ENCODE data around the gene CEP170.
"Not testable (repeated sequence)": the region's sequence is repeated elsewhere in the genome, so short reads cannot be mapped to it uniquely, and the experiment has no call there.

The CEP170 gene

DNA sequence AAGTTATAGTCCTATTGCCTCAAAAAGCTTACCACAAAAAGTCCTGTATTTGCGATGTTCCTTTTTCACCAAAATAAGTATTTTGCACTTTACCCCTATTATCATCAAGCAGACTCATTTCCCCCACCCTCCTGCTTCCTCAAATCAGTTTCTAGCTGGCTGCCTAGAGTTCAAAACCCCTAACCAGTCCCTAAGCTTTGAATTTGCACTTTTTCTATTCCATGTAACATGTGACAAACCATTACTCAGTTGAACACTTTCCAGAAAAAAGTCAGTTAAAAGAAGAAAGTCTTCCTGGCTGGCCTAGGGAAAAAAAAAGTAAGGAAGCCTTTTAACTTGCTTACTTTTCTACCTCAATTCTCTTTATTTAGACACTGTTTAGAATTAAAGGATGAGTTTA is 8.2 kb downstream of the CEP170 start:
- DNase-seq (ENCODE audit: low read depth, low spot score) = no peak
- no peak overlapping the region for H3K4me3 ChIP-seq (ENCODE audit: low read length)

DNA sequence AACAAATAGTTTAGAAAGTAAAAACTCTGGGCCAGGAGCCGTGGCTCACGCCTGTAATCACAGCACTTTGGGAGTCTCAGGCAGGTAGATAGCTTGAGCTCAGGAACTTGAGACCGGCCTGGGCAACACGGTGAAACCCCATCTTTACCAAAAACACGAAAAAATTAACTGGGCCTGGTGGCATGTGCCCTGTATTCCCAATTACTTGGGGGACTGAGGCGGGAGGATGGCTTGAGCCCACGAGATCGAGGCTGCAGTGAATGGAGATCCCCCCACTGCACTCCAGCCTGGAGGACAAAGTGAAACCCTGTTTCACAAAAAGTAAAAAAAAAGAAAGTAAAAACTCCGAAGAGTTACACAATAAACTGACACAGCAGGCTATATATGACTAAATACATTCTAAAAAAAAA is 10.6 kb downstream of the CEP170 start:
- no peak overlapping the region for H3K4me3 ChIP-seq (ENCODE audit: low read length)
- DNase-seq (ENCODE audit: low read depth, low spot score) = no peak

DNA sequence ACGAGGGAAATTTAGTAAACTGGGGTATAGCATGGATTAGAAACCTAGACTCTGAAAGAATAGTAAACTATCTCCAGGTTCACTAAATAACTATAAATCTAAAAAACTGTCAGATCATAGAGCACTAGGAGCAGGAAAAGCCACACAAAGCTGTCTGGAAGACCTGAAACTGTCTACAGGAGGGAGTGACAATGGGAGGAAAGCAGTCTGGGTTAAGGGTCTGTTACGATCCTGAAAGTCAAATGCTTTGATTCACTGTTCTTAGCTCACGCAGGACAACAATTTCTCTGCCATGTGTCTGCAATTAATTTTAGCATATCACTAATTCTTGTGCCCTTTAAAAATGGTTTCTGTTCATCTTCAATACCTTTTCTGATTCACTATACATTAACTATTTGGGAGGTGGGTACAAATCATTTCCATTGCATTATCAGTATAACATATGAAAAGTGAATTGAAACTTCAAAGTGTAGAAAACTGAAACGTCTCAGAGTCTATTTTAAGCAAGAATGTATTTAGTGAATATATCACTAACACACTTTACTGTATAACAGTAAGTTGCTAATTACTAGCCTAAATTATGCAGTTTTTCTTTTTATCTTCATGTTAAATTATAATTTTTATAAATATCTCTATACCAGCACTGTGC is 18.4 kb downstream of the CEP170 start:
- no peak for DNase-seq (ENCODE audit: low read depth, low spot score)

DNA sequence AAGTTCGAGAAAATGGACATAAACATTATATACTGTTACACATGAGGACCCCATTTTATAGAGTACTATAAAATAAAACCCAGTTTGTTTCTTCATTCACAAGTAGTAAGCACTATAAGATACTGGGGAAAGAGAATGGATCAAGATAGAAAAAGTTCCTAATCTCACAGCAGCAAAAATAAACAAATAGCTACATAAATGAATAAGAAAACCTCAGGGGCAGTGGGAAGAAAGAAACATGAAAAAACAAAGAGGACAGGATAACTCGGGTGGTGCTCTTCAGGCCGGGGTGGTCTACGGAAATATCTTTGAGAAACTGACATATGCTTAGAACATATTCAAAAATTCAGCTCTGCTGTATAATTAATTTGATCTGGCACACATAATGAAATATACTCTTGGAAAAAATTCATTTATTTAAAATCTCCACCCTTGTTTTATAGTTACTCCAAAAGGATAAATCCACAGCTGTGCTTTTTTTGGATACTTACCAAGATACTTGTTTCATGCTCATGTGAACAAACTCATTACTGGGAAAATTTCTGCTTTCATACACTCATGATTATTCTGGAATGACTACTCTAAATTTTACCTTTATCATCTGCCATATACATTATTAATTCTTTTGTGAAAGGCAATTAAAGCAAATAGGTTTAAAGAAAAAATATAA is 20.0 kb downstream of the CEP170 start:
- no peak overlapping the region for H3K4me3 ChIP-seq (ENCODE audit: low read length)
- DNase-seq (ENCODE audit: low read depth, low spot score) = no peak

More for the DNA sequence above, 18.4 kb downstream of the CEP170 start:
- no peak overlapping the region for H3K4me3 ChIP-seq (ENCODE audit: low read length)

DNA sequence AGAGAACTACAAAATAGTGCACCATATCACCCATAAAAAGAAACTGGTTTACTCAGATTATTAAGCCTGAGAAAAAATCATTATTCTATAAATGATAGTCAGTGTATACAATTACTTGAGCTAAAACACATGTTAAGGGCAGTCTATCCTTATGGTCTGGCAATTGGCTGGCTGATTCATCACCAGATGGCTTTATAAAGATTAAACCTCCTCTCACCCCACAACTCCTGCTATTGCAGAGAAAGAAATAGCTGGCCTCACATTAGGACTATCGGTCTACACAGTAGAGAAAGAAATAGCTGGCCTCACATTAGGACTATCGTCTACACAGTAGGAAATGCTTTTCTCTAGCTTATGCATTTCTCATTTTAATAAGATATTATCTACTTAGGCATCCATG is 21.2 kb downstream of the CEP170 start:
- H3K4me3 ChIP-seq (ENCODE audit: low read length) = no peak overlapping the region
- no peak for DNase-seq (ENCODE audit: low read depth, low spot score)

DNA sequence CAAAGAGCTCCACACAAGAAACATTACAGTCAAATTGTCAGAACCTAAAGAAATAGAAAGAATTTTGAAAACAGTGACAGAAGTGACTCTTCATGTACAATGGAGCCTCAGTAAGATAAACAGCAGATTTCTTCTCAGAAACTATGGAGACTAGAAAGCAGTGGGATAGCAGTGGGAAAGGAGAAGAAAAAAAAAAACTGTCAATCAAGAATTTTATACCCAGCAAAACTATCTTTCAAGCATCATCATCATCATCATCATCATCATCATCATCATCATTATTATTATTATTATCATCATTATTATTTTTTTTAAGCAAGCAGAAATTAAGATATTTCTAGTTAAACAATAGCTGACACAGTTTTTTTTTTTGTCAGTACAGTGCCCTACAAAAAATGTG is 24.2 kb downstream of the CEP170 start:
- no peak overlapping the region for H3K4me3 ChIP-seq (ENCODE audit: low read length)
- DNase-seq (ENCODE audit: low read depth, low spot score) = no peak

DNA sequence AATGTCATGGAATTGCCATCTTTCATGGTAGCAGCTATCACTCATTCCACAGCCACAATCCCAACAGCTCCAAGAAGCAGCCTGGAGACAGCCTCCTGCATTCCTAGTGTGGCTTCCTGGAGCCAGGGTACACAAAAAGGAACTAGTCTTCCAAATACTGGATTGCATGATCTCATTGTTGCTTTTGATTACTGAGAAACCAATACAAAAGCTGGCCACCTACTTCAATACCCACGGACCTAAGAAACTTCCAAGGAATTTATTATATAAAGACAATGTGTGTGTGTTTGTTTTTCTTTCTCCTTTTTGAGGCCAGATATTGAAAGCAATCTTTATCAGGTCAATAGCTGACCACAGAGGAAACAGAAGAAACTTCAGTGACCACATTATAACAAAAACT is 25.6 kb downstream of the CEP170 start:
- DNase-seq (ENCODE audit: low read depth, low spot score) = no peak
- H3K4me3 ChIP-seq (ENCODE audit: low read length) = no peak overlapping the region

DNA sequence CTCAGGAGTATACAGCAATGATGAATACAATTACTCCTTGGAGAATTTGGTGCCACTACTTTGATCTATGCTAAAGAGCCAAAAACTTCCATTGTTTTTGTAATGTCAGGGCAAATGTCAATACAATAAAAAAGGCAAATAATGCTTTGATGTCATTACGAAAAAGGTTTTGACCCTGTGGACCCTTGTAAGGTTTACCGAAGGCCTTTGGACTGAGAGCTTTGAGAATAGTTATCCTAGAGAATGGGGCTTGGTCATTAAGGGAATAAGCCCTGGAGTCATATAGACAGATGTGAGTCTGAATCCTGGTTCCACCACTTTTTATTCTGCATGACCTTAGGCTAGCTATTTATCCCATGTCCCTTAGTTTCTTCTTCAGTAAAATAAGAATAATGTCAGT is 27.5 kb downstream of the CEP170 start:
- no peak overlapping the region for H3K4me3 ChIP-seq (ENCODE audit: low read length)
- DNase-seq (ENCODE audit: low read depth, low spot score) = no peak

DNA sequence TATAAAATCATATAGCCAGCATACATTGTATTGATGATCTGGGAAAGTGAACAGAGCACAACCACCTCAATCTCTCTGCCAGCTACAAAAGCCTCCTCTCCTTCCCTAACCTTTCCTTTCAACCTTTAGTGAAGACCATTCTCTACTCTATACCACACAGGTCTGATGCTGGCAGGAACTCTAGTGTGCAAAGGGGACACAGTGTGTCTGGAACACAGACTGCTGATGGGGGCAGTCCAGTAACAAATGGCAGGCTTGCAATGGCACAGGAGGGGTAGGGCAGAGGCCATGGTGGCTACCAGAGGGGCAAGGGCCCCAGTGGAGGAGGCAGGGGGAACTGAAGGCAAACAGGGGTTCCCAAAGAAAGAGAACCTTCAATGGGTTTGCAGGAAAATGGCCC is 37.0 kb downstream of the CEP170 start:
- no peak for DNase-seq (ENCODE audit: low read depth, low spot score)
- H3K4me3 ChIP-seq (ENCODE audit: low read length) = no peak overlapping the region

DNA sequence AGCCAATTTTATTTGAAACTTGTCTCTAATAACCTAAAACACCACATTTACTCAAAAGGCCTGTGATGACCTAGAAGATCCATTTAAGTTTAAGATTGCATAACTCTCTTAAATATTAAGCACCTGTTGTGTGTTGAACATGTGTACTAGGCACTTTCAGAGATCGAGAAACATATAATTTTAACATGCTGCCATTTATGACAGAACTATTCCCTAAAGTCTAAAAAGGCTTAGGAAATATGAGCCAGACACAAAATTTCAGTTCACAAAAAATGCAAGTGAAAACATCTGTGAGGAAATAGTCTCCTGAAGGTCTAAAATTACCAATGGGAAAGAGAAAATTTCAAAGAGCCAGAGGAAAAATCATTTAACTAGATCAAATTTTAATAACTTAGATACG is 37.7 kb downstream of the CEP170 start:
- DNase-seq (ENCODE audit: low read depth, low spot score) = no peak

DNA sequence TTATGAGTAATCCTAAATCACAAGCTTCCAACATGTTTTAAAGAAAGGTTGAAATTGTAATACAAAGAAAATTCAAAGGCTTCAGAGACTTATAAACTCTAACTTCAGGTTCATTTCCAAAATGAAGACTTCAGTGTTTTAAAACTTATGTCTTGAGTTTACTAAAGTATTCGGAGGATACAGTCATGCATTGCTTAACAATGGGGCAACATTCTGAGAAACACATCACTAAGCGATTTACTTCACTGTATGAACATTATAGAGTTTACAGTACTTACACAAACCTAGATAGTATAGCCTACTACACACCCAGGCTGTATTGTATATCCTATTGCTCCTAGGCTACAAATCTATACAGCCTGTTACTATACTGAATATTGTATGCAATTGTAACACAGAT is 38.3 kb downstream of the CEP170 start:
- no peak for DNase-seq (ENCODE audit: low read depth, low spot score)
- H3K4me3 ChIP-seq (ENCODE audit: low read length) = no peak overlapping the region

More for the DNA sequence above, 37.7 kb downstream of the CEP170 start:
- no peak overlapping the region for H3K4me3 ChIP-seq (ENCODE audit: low read length)

DNA sequence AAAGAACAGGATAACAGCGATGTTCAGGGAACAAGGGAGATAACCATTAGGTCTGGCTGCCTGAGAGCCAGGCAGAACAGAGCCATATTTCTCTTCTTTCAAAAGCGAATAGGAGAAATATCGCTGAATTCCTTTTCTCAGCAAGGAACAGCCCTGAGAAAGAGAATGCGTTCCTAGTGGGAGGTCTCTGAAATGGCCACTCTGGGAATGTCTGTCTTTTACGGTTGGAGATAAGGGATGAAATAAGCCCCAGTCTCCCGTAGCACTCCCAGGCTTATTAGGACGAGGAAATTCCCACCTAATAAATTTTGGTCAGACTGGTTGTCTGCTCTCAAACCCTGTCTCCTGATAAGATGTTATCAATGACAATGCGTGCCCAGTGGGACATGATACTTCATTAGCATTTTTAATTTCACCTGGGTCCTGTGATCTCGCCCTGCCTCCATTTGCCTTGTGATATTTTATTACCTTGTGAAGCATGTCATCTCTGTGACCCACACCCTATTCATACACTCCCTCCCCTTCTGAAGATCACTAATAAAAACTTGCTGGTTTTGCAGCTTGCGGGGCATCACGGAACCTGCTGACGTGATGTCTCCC is 39.7 kb downstream of the CEP170 start:
- DNase-seq (ENCODE audit: low read depth, low spot score); H3K4me3 ChIP-seq (ENCODE audit: low read length): not testable (repeated sequence)

DNA sequence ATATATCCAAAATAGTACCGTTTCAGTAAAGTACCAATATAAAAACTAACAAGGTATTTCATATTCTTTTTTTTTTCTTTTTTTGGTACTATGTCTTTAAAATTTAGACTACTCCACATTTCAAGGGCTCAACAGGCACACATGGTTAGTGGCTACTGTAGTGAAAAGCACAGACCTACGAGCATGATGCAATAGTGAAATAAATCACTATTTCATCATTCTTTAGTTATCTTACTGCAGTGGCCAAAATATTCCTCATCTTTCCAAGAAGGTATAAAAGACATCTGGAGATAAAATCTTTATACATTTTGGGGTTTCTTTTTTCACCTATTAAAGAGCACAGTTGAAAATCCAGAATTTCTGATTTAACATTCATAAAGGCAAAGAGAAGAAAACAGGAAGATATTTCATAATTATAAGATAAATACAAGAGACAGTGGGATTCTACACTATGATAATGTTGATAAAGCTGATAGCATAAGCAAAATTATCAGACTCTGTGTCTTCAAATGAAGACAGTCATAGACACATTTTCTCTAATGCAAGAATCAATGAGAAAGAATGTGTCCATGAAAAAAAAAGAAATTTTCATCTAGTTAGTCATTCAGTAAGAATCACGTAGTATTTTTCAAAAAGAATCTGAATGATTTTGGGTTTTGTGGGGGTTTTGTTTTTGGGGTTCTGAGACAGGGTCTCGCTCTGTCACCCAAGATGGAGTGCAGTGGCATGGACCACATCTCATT is 41.9 kb downstream of the CEP170 start:
- H3K4me3 ChIP-seq (ENCODE audit: low read length) = no peak overlapping the region

DNA sequence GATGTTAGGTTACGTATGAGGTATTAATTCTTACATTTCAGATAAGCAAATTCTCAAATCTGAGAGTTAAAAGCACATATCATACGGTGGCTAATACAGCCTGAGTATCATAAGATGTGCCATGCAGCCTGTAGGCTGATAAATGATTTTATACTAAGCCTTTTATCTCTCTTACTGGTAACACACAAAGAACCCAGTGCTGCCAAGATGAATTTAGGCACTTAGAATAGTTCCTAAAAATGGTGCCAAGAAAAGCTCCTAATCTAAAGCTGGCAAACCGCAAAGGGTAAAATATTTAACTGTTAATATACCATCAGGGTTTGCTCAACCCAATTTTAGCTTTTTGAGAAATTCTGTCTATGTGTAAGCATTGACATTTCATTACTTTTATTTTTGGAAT is 43.1 kb downstream of the CEP170 start:
- DNase-seq (ENCODE audit: low read depth, low spot score); H3K4me3 ChIP-seq (ENCODE audit: low read length): not testable (repeated sequence)

More for the DNA sequence above, 41.9 kb downstream of the CEP170 start:
- no peak for DNase-seq (ENCODE audit: low read depth, low spot score)

DNA sequence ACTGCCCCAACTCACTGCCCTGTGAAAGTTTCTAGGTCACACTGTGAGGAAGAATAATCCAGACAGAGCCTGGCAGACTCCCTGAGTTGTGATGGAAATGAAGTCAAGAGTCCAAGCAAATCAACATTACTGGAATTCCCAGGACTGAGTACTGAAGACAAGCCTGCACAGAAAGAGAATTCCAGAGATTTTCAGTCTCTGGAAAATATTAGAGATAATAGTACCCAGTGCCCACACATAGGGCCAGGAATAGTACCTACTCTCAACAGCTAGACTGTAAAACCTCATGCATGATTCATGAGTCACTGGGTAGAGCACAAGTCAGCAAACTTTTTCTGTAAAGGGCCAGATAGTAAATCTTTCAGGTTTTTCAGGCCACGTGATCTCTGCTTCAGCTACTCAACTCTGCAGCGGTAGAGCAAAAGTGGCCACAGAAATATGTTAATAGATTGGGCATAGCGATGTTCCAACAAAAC is 50.0 kb downstream of the CEP170 start:
- DNase-seq (ENCODE audit: low read depth, low spot score); H3K4me3 ChIP-seq (ENCODE audit: low read length): not testable (repeated sequence)

DNA sequence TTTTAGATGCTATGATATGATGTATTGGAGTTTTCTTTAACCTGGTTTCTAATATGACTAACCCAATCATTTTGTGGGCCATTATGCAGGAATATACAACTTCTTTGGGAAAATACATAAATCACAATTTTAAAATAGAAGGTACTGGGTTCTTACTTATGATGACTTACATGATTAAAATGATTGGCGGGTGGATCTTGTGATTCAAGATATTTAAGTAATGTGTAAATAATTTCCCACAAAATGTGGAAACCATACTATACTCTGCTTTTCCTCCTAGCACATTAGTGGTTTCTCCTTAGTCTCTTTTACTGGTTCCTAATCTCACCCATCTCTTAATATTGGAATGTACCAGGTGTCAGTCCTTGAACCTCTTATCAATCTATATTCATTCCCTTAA is 50.7 kb downstream of the CEP170 start:
- H3K4me3 ChIP-seq (ENCODE audit: low read length); DNase-seq (ENCODE audit: low read depth, low spot score): not testable (repeated sequence)

DNA sequence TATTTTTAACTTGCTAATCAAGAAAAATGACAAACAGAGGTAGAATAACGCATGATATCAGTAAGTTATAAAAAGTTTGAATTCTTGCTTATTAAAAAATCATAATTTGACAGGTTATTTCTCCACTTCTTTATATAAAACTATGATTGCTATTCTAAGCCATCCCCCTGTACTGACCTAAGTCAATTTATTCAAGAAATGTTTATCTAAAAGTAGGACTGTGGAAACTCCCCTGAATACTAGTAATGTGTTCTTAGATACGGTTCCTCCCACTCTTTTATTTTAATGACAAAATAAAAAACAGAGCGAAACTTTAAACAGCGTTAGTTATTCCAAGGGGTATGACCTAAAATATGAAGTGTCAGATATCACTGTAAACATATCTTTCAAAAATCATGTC is 51.9 kb downstream of the CEP170 start:
- DNase-seq (ENCODE audit: low read depth, low spot score); H3K4me3 ChIP-seq (ENCODE audit: low read length): not testable (repeated sequence)

DNA sequence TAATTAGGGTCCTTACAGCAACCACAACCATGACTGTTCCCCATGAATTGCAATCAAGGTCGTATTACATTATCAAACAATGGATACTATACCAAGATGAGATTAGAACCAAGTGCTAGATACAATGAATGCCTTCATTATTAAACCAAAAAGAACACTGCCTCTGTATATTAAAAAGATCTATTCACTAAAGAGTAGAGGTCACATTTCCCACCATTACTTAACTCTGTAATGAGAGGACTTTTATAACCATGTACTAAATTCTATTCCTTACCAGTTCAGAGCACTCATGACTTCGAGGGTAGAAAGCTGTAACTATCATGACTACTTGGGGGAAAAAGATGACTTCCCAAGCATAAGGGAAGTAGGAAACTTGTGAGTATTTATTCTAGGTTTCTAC is 53.8 kb downstream of the CEP170 start:
- not testable (repeated sequence) for DNase-seq (ENCODE audit: low read depth, low spot score); H3K4me3 ChIP-seq (ENCODE audit: low read length)

DNA sequence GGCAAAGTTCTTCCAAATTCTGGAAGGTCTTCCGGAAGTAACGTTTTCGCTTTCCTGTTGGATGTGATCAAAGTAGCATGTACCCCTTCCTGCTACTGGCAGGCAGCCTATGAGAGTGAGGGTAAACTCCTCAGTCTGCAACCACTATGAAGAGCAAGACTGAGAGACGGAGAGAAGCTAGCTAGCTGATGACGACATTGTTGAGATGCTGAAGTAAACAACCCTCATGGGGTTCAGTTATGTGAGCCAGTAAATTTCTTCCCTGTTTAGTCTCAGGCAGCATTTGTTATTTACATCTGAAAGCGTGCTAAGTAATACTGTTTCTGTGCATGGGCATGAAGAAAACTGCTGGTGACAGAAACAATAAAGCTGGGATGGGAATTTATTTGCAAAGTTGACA is 57.6 kb downstream of the CEP170 start:
- H3K4me3 ChIP-seq (ENCODE audit: low read length); DNase-seq (ENCODE audit: low read depth, low spot score): not testable (repeated sequence)

DNA sequence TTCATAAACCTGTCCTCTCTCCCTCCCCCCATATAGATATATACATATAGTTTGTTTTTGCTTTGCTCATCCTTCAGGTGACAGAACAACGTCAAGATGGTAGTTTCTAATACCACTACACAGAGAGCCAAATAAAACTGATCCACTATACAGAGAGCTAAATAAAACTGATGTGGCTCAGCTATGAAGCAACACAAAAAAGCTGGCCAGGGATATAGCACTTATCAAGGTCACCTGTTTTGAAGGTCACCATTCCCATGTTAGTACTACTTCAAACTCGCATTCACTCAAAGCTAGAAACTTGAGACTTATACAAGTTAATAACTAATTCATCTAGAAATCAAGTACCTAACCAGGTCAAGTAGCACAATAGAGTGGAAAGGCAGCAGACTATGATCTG is 61.8 kb downstream of the CEP170 start:
- H3K4me3 ChIP-seq (ENCODE audit: low read length); DNase-seq (ENCODE audit: low read depth, low spot score): not testable (repeated sequence)
